AML-193 (cell line): ENCODE data around the gene GBX2.
A peak's percentile ranks its signal among the peaks of the same experiment; 100 is the strongest.

ENCODE experiments used
- DNase-seq, 2 experiments: peaks; one replicate each; lab custom pipeline; 2025; lab: John Stamatoyannopoulos, UW

The GBX2 gene

GRCh38 chr2:236180831-236181453 lies 12.8 kb upstream of the GBX2 start:
- DNase-seq, result peak; percentile 16 to 17

DNA sequence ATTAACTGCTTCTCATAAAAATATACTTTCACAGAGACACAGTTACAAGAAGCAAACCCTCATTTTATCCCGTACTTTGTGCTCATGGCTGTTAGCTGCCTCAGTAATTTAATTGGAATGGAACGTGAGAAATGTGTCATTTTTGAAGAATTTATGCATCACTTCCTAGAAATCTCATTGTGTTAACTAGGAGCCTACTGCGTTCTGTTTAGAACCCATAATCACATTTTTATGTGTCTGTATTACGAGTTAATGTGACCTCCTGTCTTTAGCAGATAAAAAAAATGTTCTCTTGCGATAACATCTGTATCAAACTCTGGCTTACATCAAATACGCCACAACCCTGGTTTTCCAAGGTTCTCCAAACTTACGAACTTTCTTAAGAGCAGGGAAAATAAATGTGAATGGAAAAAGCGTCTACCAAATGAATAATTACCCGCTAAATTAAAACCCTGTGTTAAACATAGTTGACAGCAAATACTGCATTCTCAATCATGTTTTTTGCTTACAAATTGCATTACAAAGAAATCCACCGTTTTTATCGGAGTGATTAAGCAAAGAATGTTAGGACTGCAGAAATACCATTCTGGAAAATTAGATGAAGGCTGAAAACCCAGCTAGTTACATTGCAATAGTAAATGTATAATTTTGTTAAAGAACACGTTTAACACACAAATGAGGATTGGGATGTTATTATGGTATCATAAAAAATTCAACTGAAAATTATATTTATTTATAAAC lies 12.1 kb upstream of the GBX2 start:
- no peak for DNase-seq

DNA sequence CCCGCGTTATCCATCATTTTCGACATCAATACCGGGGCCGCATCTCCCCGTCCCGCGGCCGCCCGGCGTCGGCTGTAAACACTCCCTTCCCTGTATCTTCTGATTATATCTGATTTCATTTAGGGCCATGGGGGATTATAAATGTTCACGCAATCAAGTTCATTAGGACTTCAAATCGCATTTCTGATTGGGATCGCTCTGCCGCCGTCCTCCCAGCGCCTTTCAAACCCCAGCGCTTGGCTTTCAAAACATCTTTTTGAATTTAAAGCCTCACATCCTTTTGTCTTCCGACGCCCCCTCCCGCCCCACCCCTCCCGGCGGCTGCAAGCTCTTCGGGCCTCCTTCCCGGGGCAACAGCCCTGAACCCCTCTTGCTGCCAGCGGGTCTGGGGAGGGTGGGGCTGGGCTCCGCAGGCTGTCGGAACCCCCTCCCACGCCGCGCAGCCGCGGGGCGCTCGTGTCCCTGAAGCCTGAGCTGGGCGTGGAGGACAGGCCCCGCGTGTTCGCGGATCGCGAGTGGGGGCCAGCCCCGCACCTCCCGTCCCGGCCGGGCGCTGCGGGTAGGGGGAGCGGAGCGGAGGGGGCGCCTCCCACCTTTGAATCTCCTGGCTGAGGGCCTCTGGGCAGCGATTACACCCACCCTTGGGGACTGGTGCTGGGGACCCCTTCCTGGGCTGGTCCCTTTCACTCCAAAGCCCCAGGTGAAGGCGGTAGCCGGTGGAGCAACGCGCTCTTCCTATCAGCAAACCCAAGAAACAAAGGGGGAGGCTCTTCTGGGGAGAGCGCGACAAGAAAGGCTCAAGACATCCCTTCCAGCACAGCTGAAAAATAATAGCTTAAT lies 11.3 kb upstream of the GBX2 start:
- DNase-seq, result no peak

GRCh38 chr2:236178890-236179235 lies 10.7 kb upstream of the GBX2 start:
- no peak for DNase-seq

DNA sequence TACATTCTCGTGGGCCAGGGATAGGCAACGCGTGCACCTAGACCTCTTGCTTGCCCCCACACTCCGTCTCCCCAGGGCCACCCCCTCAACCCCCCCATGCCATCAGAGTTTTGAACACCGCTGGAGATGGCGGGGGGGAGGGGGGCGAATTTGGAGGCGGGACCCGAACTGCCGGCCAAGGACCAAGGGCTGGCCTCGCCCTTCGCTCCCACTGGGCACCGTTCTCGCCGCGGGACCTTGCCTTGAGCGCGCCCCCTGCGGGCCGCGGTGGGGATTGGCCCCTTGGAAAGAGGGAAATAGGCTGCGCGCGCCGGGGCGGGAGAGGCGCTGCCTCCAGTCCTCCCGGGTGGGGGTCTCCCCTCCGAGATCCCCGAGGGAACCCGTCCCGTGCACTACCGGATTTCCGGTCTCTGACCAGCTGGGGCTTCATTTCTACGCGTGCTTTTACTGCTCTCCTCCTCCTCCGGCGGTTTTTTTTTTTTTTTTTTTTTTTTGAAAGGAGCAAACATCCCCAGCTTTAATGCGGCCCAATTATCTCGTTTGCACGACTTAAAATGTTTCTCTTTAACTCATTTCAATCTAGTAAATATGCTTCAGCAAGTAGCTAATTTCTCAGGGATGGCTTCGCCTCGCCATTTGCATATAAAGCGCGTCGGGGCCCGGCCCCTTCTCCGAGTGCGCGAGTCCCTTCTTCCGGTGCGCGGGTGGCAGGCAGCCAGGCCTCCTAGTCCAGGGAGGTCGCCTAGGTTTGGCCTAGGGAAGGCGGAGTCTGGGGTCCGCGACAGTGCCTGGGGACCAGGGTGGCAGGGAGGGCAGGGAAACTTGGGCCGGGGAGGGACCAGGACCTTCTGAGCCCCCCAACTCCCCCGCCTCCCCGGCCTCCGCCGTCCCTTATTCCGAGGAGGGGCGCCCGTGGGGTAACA lies 10.0 kb upstream of the GBX2 start:
- DNase-seq, result no peak

- no peak for DNase-seq
These were observed 9.4 kb upstream of the GBX2 start for GRCh38 chr2:236177604-236177966.

GRCh38 chr2:236176951-236177350 lies 8.8 kb upstream of the GBX2 start:
- DNase-seq, result no peak

DNA sequence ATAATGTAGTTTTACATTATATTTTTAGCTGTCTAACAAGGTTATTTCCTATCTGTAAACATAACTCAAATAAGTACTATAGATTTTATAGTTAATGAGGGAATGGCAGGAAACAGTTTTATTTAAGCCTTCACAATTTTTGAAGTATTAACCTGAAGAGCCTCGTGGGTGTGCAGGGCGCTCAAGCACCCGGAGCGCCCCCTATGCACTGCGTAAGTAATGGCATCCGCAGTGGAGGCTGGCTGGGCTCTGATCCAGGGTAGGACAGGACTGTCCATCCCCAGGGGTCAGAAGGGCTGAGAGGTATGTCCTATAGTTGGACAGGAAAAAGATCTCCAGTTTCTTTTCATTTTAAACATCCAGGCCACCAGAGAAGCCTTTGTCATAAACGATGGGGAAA lies 8.2 kb upstream of the GBX2 start:
- DNase-seq, result no peak

DNA sequence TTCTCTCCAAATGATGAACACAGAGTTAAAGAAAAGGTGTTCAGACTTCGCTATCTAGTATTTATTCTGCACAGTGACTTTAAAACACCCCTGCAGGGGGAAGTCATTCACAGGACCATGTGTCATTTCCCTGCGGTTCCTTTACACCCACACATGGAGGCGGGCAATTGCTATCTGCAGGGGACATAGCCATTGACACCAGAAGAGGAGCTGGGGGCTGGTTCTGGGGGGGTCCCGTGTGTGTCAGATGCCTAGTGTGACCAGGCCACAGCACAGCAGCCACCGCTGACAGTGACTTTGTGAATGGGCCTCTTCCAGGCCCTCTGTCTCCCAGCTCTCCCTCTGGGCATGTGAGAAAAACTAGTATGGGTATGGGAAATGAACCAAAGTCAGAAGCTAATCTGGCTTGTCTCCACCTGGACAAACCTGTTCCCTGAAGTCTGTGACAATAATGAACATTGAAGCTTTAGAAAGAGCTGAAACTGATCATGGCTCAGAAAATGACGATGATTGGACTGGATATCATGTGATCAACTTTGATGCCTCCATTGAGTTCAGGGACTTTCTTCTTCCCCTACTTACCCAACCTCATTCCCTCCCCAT lies 7.5 kb upstream of the GBX2 start:
- DNase-seq, result no peak

GRCh38 chr2:236173729-236174607 lies 5.8 kb upstream of the GBX2 start:
- no peak for DNase-seq

DNA sequence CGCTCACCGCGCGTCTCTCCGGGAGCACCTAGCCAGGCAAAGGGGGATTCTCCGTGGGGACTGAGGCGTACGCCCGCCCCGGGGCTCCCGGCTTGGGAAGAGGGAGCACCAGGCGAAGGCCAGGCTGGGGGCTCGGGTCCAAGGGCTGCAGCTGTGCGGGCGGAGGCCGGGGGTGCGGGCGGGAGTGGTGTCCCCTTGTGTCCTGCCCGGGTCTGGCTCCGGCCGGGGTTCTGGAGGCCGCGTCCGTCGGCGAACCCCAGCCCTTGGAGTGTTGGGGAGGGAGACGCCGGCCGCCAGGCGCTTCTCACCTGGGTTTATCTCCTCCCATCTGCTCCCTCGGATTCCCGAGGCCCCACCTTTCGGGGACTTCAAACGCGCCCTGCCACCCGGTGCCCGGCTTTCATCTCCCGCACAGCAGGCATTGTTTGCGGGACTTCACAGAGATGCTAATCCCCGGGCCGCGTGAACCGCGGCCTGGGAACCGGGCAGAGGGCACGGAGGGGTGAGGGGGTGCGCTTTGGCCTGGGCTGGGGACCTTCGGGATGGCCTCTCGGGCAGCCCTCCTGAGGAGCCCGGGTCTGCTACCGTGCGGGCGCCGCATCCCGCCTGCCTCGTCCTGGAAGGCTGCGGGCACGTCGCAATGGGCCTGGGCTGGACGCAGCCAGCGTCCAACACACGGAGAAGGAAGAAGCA lies 5.0 kb upstream of the GBX2 start:
- DNase-seq, result no peak

DNA sequence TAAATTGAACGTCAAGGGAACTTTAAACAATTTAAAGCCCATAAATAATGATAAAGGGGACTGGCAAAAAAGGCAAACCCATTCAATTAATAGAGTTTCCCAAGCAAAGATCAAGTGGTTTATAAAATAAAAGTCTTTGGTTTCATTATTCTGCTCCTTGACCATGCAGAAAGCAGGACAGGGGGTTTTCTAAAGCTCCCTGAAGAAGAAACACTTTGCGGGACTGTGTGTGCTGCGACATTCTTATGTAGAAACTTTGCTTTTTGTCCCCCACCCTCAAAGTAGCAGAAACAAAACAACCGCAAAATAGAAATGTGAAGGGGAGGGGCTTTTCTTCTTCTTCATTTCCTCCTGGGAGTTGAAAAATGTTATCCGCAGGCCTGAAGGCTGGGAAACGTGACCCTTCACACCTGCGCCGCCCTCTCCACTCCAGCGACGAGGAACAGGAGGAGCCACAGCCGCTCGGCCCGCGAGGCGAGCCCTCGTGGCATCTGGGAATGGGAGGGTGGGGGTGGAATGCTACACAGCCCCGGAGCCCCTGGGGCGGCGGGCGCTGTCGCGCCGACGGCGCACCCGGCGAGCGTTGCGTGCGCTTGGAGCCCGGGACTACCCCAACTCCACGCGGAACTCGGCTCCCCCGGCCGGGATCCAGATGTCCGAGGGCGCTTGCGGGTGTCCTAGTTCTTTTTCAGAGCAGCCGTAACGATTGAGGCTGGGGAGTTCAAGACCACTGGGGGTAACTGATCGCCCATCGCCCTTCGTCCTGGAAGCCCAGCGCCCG lies 4.3 kb upstream of the GBX2 start:
- no peak for DNase-seq

DNA sequence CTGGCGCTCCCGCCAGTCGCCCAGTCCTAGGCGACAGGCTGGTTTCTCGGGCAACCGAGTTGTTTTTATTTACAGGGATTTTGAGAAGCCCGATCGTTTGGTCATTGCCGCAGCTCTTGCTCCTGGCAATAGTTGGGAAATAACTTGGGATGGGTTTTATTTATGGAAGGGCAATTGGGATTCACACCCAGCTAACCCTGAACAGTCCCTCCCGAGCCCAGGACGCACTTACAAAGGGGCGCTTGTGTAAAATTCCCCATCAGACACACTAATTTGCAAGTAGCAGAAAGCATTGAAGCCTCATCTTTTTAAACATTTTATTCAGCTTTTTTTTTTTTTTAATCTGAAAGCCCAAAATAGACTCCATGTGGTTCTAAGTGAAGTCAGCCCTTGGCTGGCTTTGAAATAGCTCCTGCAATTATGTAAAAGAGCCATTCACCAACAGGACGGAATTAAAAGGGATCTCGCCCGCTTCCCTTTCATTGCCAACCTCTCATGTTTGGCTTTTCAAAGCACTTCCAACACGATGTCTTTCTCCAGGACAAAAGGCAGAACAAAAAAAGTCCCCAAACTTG lies 3.6 kb upstream of the GBX2 start:
- no peak for DNase-seq

DNA sequence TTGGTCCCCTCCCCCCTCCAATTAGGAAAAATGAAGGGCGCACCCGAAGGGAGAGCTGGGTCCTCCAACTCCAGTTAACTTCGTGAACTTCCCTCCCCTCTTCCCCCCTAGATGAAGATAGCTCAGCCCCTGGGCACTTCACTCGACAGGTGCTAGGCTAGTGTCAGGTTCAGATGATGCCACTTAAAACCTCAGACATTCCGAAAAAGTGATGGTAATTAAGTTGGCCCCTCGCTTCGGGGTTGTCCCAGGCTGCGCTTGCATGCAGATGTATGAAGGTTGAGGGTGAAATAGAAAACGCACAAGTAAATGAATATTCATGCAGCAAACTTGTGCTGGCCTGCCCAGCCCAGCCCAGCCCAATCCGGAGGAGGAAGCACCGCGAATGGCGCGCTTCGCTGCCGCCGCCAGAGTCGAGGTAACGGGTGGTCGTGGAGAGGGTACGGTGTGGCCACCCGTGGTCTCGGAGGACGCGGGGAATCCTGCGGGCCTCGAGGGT lies 3.0 kb upstream of the GBX2 start:
- no peak for DNase-seq

GRCh38 chr2:236170590-236171165 lies 2.5 kb upstream of the GBX2 start:
- no peak for DNase-seq

DNA sequence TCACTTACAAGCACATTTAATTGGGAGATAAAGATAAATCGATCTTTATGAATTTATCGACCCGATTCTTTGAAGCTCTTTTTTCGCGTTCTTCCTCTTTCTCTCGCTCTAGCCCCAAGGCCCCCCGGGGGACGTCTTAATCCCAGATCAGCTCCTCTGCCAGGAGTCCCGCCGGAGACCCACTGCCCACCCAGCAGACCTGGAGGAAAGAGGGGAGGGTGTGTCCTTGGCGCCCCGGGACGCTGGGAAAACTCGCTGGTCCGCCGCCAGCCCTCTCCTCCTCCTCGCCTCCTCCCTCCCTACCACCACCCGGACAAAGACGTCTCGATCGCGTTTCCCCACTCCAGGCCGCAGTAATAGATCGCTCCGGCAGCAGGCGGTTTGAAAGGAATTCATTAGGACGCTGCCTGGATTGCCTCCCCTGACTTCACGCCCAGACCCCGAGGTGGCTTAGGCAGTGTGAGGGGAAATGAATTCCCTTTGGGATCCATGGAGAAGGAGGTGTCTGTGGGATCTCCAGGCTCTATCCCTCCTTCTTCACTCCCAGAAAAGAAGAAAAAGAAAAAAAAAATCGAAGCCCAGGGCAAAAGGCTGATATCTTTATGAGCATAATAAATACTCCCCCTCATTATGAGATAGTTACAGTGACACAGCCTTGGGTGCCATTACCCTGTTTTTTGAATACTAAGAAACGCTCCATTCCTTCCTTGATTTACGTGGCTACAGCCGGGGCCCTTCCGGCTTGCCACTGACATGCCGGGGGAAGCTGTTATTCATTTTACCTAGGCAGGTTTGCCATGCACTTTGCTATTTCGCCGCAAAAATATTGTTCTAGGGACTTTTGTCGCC lies 1.8 kb upstream of the GBX2 start:
- DNase-seq, result no peak

GRCh38 chr2:236169151-236169721 lies 1.1 kb upstream of the GBX2 start:
- no peak for DNase-seq
